Endothelial cell of umbilical vein (primary cell): ENCODE measurements around the gene CPNE2. TPM values are rescaled to one million over a fixed set of nuclear protein-coding genes. Genes with fewer than 3 reads are reported as not detected.

Experiments used
- BruUV-seq: library from RNA; stranded (reverse); fragments of 400-500 nt; replicated peaks from 2 replicates; lab custom pipeline; 2021; lab: Mats Ljungman, UMichigan
- CTCF ChIA-PET: fragments of 300-600, 350-600 bp; sonication (Branson Sonifier 250); formaldehyde crosslinking; loops from one replicate; lab custom pipeline; 2021; ENCODE audit warnings: antibody characterized with exemption, inconsistent platforms; lab: Charles Lee
- POLR2A ChIA-PET: fragments of 300-600, 350-600 bp; sonication (Branson Sonifier 250); formaldehyde crosslinking; loops from one replicate; lab custom pipeline; 2021; ENCODE audit warnings: antibody characterized with exemption, inconsistent platforms; lab: Charles Lee
- DNase-seq: peaks from one replicate; pipeline ENCODE4 v3.0.0-alpha.2; 2011; ENCODE audit warnings: low read depth, low spot score
- FAIRE-seq: peaks from 2 replicates; lab custom pipeline; 2011; peaks lifted over from hg19 to GRCh38; lab: Jason Lieb, UNC
- H2AFZ ChIP-seq: 2 replicates; pipeline ENCODE4 v1.6.0; 2012; ENCODE audit warnings: low read depth, low read length, control low read depth, inconsistent platforms
- H3K27ac ChIP-seq: 2 replicates; pipeline ENCODE4 v1.5.1; 2011; ENCODE audit warnings: low read depth, mild to moderate bottlenecking, control low read depth, low read length, moderate library complexity; ENCODE audit not compliant: insufficient read depth
- H3K27me3 ChIP-seq, 2 experiments: 2 replicates each; pipeline versions ENCODE4 v1.6.0 to v1.6.1; 2011; ENCODE audit warnings: low read length in 2 of 2, mixed read lengths in 1 of 2; ENCODE audit not compliant: control insufficient read depth in 2 of 2, insufficient read depth in 2 of 2
- H3K36me3 ChIP-seq, 2 experiments: 2 replicates in 1 of 2; 3 replicates in 1 of 2; pipeline ENCODE4 v1.5.1; 2011; ENCODE audit warnings: low read length in 2 of 2, mild to moderate bottlenecking in 1 of 2, moderate library complexity in 1 of 2; ENCODE audit not compliant: control insufficient read depth in 2 of 2, insufficient read depth in 2 of 2; ENCODE audit errors: extremely low read depth in 1 of 2
- H3K4me1 ChIP-seq: 3 replicates; pipeline ENCODE4 v1.5.1; 2011; ENCODE audit warnings: mild to moderate bottlenecking, low read length; ENCODE audit not compliant: control insufficient read depth, insufficient read depth; ENCODE audit errors: extremely low read depth
- H3K4me2 ChIP-seq: 2 replicates; pipeline ENCODE4 v1.6.1; 2011; ENCODE audit warnings: low read length, control low read depth, mixed read lengths; ENCODE audit not compliant: insufficient read depth
- H3K4me3 ChIP-seq, 3 experiments: fragments of 200-600 bp in 1 of 3; sonication (generic), shearing (Covaris generic) in 1 of 3; replicated peaks in 1 of 3; 2 replicates each; pipeline ENCODE4 v1.5.1; 2011 to 2016; ENCODE audit warnings: control low read depth in 3 of 3, low read length in 3 of 3, mild to moderate bottlenecking in 2 of 3, inconsistent platforms in 1 of 3, low read depth in 1 of 3, moderate library complexity in 1 of 3; ENCODE audit not compliant: insufficient read depth in 1 of 3
- H3K79me2 ChIP-seq: 2 replicates; pipeline ENCODE4 v1.6.0; 2012; ENCODE audit warnings: low read length, inconsistent platforms; ENCODE audit not compliant: control insufficient read depth, insufficient read depth
- H3K9ac ChIP-seq: replicated peaks from 2 replicates; pipeline ENCODE3; 2011; ENCODE audit warnings: low read length, control low read depth; ENCODE audit not compliant: insufficient read depth; ENCODE audit errors: extremely low read depth
- H3K9me1 ChIP-seq: replicated peaks from 3 replicates; pipeline ENCODE4 v1.6.0; 2011; ENCODE audit warnings: mild to moderate bottlenecking, low read length; ENCODE audit not compliant: control insufficient read depth, insufficient read depth; ENCODE audit errors: extremely low read depth
- H3K9me3 ChIP-seq: replicated peaks from 2 replicates; pipeline ENCODE4 v1.5.1; 2012; ENCODE audit warnings: low read length, inconsistent platforms; ENCODE audit not compliant: control insufficient read depth, insufficient read depth
- H4K20me1 ChIP-seq: replicated peaks from 2 replicates; pipeline ENCODE3; 2011; ENCODE audit warnings: mild to moderate bottlenecking, low read length; ENCODE audit not compliant: control insufficient read depth, insufficient read depth; ENCODE audit errors: extremely low read depth
- EZH2 ChIP-seq: IDR thresholded peaks from 2 replicates; pipeline ENCODE4 v1.6.1; 2012; ENCODE audit warnings: borderline replicate concordance, low read depth, mild to moderate bottlenecking, moderate library complexity, low read length, inconsistent platforms; ENCODE audit not compliant: severe bottlenecking
- FOS ChIP-seq: IDR thresholded peaks from 2 replicates; pipeline ENCODE4 v1.6.1; 2011; ENCODE audit warnings: mild to moderate bottlenecking, low read length, moderate library complexity, borderline replicate concordance; ENCODE audit not compliant: insufficient read depth
- GATA2 ChIP-seq: IDR thresholded peaks from 2 replicates; pipeline ENCODE4 v1.7.0; 2011; ENCODE audit warnings: low read depth, mild to moderate bottlenecking, moderate library complexity, mixed read lengths, low read length; ENCODE audit not compliant: insufficient read length, insufficient read depth
- JUN ChIP-seq: IDR thresholded peaks from 2 replicates; pipeline ENCODE4 v1.6.1; 2011; ENCODE audit warnings: borderline replicate concordance, low read depth; ENCODE audit not compliant: insufficient read length, insufficient read depth
- MYC ChIP-seq: IDR thresholded peaks from one replicate; pipeline ENCODE4 v1.6.1; 2011; ENCODE audit warnings: mild to moderate bottlenecking, low read depth, low read length
- POLR2A ChIP-seq: IDR thresholded peaks from 2 replicates; pipeline ENCODE4 v1.6.1; 2012; ENCODE audit warnings: low read depth, mild to moderate bottlenecking, control low read depth, low read length
- POLR2AphosphoS5 ChIP-seq: IDR thresholded peaks from 2 replicates; pipeline ENCODE4 v1.6.1; 2012; ENCODE audit warnings: low read depth, mild to moderate bottlenecking, control low read depth, low read length, moderate library complexity; ENCODE audit not compliant: insufficient read depth
- dilution Hi-C: fragments of 300-500 bp; cut with MboI; formaldehyde crosslinking; loops from one replicate; pipeline ENCODE4 v1.15.0; 2019; ENCODE audit warnings: low sequenced_read_pairs; ENCODE audit not compliant: extremely low pct_ligation_motif_present
- intact Hi-C: fragments of 100-400 bp; cut with micrococcal nuclease; formaldehyde crosslinking; loops from one replicate; pipeline ENCODE4 v1.10.0; 2022
- polyA plus RNA-seq, 4 experiments: library from polyadenylated mRNA; depleted of rRNA in 3 of 4; stranded (reverse) in 3 of 4; unstranded in 1 of 4; fragments of >200 nt; gene quantifications; 2 replicates each; pipeline versions ENCODE4 v1.2.1 to v1.2.3, GENCODE V29; 2011 to 2012; ENCODE audit warnings: missing spikeins in 1 of 4
- total RNA-seq: library from RNA; stranded (reverse); gene quantifications from 2 replicates; pipeline ENCODE4 v1.2.3, GENCODE V29; 2021
- TF ChIP-seq, protein P1 (sequence below): IDR thresholded peaks from 2 replicates; pipeline ENCODE4 v1.6.1; 2011; ENCODE audit not compliant: insufficient read depth, insufficient read length
- TF ChIP-seq, protein P2 (sequence below), 2 donors: IDR thresholded peaks; 1 replicate in 1 of 2; 2 replicates in 1 of 2; pipeline ENCODE4 v1.5.1; 2011; ENCODE audit warnings: low read length in 2 of 2, mild to moderate bottlenecking in 2 of 2, moderate library complexity in 2 of 2, control low read depth in 1 of 2, inconsistent platforms in 1 of 2, low read depth in 1 of 2; ENCODE audit not compliant: insufficient read depth in 1 of 2; ENCODE audit errors: extremely low read depth in 1 of 2

Gene CPNE2
- total and polyA plus RNA-seq, 2 donors (not counting 3 experiments of a cell fraction or from before 2014, with no cell fraction given), result 91.9 to 187 TPM

DNA sequence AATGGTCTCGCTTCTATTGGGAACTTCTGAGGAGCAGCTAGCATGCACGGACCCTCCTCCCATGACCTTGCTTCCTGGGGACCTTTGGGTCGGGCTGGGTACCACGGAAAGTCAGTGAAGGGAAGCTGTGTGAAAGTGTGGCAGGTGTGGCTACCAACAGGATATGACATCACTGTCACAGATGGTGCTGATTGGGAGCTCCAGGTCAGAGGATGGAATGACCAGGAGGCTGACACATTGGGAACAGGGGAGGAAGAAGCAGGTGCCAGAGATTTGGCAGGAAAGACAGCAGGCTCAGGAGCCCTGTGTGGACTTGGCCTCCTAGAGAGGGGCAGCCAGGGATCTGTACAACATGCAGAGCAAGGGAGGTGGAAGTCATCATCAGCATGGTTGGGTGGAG is 34.0 kb downstream of the CPNE2 start:
- no peak overlapping the region for H3K9ac ChIP-seq
- POLR2A ChIA-PET, result no interaction called here
- no peak overlapping the region for H3K27ac ChIP-seq

More for the DNA sequence above, 34.0 kb downstream of the CPNE2 start:
- H3K9me3 ChIP-seq, result no peaks in the 10 kb centered on the region
- TF ChIP-seq POLR2A (no peak), MYC (no peak), JUN (no peak), POLR2AphosphoS5 (no peak), GATA2 (no peak), EZH2 (no peak), FOS (no peak)
- TF ChIP-seq, protein P1, sequence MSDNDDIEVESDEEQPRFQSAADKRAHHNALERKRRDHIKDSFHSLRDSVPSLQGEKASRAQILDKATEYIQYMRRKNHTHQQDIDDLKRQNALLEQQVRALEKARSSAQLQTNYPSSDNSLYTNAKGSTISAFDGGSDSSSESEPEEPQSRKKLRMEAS, result no peak
- TF ChIP-seq, protein P2, sequence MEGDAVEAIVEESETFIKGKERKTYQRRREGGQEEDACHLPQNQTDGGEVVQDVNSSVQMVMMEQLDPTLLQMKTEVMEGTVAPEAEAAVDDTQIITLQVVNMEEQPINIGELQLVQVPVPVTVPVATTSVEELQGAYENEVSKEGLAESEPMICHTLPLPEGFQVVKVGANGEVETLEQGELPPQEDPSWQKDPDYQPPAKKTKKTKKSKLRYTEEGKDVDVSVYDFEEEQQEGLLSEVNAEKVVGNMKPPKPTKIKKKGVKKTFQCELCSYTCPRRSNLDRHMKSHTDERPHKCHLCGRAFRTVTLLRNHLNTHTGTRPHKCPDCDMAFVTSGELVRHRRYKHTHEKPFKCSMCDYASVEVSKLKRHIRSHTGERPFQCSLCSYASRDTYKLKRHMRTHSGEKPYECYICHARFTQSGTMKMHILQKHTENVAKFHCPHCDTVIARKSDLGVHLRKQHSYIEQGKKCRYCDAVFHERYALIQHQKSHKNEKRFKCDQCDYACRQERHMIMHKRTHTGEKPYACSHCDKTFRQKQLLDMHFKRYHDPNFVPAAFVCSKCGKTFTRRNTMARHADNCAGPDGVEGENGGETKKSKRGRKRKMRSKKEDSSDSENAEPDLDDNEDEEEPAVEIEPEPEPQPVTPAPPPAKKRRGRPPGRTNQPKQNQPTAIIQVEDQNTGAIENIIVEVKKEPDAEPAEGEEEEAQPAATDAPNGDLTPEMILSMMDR (IDR thresholded peaks at IDR 0.05; ENCODE audit: extremely low read depth in 1 of 2, insufficient read depth in 1 of 2, low read depth in 1 of 2, low read length in 2 of 2), result no peak
- no peak for FAIRE-seq
- dilution Hi-C loops, result no loop called here
- intact Hi-C loops, result no loop called here
- no peaks in the 10 kb centered on the region for H3K4me1 ChIP-seq
- no peaks in the 10 kb centered on the region for H3K79me2 ChIP-seq
- no peak for DNase-seq
- no peaks in the 10 kb centered on the region for H3K27me3 ChIP-seq
- no peak overlapping the region for H3K4me2 ChIP-seq
- no TSS peak for BruUV-seq
- H3K4me3 ChIP-seq, result no peak overlapping the region
- no peaks in the 10 kb centered on the region for H3K9me1 ChIP-seq
- no peaks in the 10 kb centered on the region for H4K20me1 ChIP-seq
- peaks cover 6 to 19% of the 10 kb centered on the region in 2 experiments for H3K36me3 ChIP-seq
- no peak overlapping the region for H2AFZ ChIP-seq
- CTCF ChIA-PET, result interaction anchor here (1.1 to 2.0 kb wide), 3 partner anchors 13 to 34 kb away, joined by 3 to 8 read pairs (median 3); partner anchors contain the start of gene CPNE2
